HG03064 (cell line): ENCODE results near the gene GALC.

Experiments used
- ATAC-seq: cut with Tn5 transposase; IDR thresholded peaks from one replicate; pipeline ENCODE4 v1.9.1; 2021; ENCODE audit warnings: low read depth; ENCODE audit not compliant: unreplicated experiment

The GALC gene

GRCh38 chr14:87894920-87895319 is 98.1 kb downstream of the GALC start:
- no peak for ATAC-seq

- no peak for ATAC-seq
These were observed 100.2 kb downstream of the GALC start for GRCh38 chr14:87892763-87893162.

GRCh38 chr14:87888136-87888999 is 104.6 kb downstream of the GALC start:
- no peak for ATAC-seq

GRCh38 chr14:87883750-87884149 is 109.2 kb downstream of the GALC start:
- ATAC-seq = no peak
